Ishikawa (cell line): ENCODE results near the gene TRIM24.

ENCODE experiments used
- CREB1 ChIP-seq: IDR thresholded peaks from 2 replicates; pipeline ENCODE4 v1.6.1; 2012; ENCODE audit warnings: low read depth
- FOXM1 ChIP-seq: IDR thresholded peaks from 2 replicates; pipeline ENCODE4 v1.6.1; 2012; ENCODE audit warnings: low read depth, borderline replicate concordance
- RAD21 ChIP-seq: IDR thresholded peaks from 2 replicates; pipeline ENCODE4 v1.6.1; 2012; ENCODE audit warnings: low read depth

- TF ChIP-seq FOXM1: no peak
- no peak for TF ChIP-seq CREB1
- TF ChIP-seq RAD21: no peak
Observed at GRCh38 chr7:138564365-138564764, 104.3 kb downstream of the TRIM24 start.
